GM18909 (cell line): ENCODE results near the gene AASS.
"Not testable (repeated sequence)": the region's sequence is repeated elsewhere in the genome, so short reads cannot be mapped to it uniquely, and the experiment has no call there.

Experiments
- ATAC-seq: cut with Tn5 transposase; IDR thresholded peaks from one replicate; pipeline ENCODE4 v1.9.1; 2021; ENCODE audit warnings: mild to moderate bottlenecking; ENCODE audit not compliant: unreplicated experiment, poor library complexity

Gene AASS

DNA sequence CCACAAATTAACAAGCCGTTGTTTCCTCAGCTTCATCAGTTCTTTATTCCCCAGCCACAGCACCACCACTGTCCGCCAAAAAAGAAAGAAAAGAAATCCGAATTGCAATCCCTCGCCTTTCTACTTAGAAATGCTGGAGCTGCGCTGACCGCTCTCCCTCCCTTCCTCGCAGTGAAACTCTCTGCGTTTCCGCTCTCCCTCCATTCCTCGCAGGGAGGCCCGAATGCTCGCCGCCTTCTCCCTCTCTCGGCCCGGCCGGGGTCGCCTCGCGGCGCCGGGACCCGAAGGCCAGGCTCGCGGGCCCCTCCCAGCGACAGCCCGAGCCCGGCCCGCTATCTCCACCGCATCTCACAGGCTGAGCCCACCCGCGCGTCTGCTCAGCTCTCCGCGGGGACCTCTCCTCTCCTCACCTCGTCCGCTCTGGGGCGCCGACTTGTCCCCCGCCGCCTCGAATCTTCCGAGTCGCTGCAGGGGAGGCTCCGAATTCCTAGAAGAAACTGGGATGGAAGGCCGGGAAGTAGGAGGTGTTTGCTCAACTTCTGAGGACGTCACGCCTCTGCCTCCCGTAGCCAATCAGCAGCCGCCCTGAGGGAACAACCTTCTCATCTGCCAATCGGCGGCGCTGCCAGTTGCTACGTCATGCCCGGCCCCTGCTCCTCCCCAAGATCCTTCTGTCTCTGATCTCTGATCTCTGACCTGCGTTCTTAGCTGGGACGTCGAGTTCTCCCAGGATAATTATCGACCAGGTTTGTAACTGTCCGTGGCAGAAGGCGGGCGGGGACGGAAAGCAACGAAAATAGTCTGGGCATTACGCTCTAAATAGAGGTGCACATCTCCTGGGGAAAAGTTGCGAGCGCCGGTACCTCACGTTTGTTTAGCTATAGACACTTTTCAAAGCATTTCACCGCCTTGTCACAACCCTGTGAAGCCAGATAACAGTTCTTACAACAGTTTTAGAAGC, at the start of gene AASS:
TSS of gene AASS (minus strand) at position 499 of the 961 bp plus-strand sequence. CDS start 10,523 bp downstream, outside the sequence.
- ATAC-seq = peak; percentile 100

- no peak for ATAC-seq
These were observed 44.7 kb upstream of the AASS start for GRCh38 chr7:122188785-122189184.

DNA sequence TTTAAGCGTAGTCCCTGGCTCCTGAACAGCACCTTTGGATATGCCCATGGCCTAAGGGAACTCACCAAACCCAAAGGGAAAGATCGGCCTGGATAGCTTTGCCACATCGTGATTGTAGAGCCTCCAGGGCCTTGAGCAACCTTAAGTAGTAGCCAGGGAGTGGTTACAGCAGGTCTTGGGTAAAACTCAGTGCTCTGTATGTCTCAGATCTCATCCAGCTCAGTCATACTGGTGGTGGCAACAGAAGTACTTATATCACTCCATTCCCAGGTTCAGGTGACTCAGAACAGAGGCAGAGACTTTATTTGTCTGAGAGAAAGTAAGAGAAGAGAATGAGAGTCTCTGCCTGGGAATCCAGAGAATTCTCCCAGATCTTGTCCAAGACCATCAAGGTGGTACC, 39.1 kb upstream of the AASS start:
- ATAC-seq = no peak

DNA sequence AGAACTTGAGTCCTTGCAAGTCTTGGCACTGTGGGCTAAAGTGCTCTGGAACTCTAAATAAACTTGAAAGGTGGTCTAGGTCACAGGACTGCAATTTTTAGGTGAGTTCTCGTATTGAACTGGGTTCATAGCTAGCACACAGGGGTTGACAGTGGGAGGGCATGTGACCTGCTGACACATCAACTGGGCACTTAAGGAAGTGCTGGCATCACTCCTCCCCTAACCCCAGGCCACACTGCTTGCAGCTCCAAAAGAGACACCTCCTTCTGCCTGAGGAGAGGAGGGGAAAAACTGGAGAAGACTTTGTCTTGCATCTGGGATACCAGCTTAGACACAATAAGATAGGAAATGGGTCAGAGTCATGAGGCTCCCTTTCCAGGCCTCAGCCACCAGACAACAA, 38.0 kb upstream of the AASS start:
- ATAC-seq = no peak

- not testable (repeated sequence) for ATAC-seq
These were observed 28.1 kb upstream of the AASS start for GRCh38 chr7:122172144-122172543.

GRCh38 chr7:122166740-122167139, 22.7 kb upstream of the AASS start:
- ATAC-seq = no peak

- no peak for ATAC-seq
These were observed 22.2 kb upstream of the AASS start for GRCh38 chr7:122166275-122166674.

GRCh38 chr7:122161628-122162027, 17.6 kb upstream of the AASS start:
- no peak for ATAC-seq

DNA sequence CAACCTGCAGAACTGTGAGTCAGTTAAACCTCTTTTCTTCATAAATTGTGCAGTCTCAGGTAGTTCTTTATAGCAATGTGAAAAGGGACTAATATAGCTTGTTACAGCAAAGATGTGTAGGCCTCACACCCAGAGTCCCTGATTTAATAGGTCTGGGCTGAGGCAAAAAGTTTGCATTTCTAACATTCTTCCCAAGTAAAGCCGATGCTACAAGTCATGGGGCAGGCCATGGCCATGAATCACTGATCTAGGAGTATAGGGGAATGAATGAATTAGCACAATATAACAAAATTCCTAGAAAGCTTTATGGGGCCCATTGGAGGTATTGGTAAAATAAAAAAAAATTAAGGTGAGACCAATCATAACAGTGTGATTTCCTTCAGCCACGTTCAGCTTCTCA, 11.5 kb upstream of the AASS start:
- no peak for ATAC-seq

DNA sequence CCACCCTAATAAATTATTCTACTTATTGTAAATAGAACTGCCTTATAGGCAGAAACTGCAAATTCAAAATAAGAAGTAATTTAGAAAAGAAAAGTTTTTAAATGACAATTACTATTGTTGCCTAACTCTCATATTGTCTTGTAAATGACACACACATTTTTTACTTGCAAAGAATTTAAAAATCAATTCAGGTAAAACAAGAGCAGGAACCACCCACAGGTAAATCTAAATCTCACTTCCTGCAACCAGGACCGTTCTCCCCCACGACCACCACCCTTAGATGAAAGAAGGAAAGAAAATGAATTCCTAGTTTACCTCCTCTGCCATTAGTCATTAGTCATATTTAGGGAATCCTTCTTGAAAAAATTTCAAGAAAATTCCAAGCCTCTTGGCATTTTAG, 4.8 kb upstream of the AASS start:
- no peak for ATAC-seq

GRCh38 chr7:122148081-122148480, 4.0 kb upstream of the AASS start:
- no peak for ATAC-seq

DNA sequence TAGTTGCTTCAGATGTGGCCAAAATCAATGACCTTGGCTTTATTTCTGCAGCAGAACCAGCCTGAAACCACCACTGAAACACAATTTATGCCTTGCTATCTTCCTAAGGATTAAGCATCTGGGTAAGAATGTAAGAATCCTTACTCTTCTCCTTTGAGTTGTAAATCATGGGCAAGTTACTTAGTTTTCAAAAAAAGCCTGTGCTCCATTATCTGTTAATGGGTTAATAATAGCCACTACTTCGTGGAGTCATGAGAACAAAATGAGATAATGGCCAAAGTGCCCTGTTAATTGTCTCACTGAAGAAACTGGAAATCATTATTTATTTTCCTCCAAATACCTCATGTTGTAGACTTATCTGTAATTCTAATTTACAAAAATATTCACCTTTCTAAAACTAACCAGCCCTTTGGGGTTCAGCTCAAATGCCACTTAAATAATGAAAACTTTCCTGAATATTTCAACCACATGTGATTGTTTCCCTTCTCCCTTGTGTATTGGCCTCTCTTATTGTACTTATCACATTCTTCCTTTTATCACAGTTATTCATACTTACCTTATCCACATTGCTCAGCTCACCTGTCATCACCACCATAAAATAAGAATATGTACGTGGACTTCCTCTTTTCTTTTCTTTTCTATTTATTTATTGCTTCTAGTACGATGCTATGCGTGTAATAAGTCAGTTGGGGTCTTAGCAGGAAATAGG, 2.0 kb upstream of the AASS start:
- no peak for ATAC-seq

DNA sequence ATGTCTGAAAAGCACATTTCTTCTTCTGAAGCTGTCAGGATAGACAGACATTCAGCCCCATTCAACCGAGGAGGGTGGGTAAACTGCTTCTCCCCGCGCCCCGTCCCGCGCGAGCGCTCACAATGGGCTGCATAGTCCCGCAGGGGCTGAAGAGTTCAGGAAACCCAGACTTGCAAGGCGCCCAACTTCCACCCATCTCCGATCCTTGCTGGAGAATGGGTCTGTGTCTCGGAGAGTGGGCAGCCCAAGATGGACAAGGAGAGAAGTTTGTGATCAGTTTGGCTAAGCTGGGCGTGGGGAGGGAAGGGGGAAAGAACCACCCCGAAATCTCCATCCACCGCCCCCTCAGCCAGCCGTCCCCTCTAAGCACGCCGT, 686 bp downstream of the AASS start:
- peak; percentile 6 for ATAC-seq

DNA sequence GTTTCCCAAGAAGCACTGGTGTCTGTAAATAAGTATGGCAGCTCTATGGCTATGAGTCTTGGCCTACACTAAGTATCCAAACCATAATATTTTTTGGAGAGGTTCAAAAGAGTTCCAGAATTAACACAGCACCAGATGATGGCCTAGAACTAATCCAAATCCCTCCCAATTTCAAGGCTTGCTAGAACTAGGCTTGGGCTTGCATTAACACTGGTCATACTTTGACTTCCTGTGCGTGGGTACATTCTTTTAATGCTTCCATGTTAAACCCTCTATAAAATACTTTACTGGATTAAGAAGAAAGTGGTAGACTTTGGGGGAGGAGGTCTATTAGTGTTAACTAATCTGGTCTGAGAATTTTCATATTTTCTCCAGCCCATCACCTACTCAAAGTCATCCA, 3.1 kb downstream of the AASS start:
- ATAC-seq = no peak

DNA sequence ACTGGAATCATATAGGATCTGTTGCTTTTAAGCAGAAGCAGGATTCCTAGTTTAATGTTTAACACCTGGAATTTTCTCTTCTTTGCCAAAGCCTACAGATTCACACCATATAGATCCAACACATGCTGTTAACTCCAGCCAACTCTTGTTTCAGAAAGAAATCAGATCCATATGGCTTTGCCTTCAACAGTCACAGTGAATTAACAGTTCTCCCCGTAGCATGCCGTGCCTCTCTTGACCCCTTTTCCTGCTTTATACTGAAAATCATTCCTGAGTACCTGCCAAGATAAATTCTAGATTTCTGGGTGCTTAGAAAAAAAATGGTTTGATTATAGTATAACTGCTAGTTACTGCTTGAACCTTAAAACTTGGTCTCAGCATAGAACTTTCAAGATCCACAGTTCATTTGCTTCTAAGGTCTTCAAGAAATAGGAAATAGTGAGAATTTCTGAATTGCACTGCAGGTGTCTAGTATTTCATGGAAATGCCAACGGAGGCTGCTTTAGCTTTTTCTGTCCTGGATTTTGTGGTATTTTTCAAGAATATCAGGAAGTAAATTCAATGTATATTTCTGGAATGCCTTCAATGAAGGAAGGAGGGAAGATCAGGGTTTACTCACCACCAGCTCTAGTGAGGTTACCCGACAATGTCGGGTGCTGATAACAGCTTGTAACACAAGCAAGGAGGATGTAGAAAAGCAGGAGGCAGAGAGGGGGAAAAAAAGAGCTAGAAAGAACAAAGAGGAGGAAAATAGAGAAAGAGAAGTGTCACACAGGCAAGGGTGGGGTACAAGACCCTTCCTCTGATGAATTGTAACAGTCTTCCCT, 6.6 kb downstream of the AASS start:
- ATAC-seq = no peak

DNA sequence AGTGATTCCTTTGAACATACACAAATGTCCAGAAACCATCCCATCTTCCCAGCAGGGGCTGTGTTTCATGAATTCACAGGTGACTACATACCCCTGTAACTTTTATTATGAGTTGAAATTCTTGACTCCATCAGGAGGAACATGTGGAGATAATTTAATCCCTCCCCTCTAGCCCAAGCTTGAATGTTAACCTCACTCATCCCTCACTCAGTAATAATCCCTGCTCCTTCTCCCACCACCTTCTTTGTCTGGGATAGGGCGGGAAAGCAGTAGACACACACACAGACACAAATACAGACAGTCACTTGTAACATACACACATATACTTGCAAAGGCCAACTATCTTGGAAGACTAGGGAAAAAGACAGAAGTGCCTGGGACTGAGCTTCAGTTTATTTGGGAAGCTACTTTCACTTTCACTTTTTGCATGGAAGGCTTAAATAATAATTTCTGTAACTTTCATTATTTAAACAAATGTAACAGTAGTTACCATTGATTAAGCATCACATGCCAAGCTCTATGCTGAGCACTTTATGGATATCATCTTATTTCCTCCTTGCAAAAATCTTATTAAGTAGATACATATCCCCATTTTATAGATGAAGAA, 7.3 kb downstream of the AASS start:
- ATAC-seq = no peak

DNA sequence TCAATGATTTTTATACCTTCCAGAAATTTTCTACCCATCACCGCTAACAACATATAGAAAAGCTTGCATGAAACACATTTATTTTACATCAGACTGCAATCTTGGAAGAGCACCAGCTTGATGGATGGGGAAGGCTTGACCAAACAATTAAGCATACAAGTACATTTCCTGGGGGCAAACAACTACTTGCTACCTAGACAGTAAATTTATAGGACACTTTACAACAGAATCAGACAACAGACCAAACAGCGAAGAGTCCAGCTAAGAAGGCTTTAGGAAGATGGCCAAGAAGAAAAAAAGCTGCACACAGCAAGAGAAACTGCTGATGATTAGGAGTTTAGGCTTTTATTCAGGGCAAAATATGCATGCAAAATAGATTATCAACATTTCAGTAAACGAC, 8.0 kb downstream of the AASS start:
- ATAC-seq = no peak

GRCh38 chr7:122135275-122135674, 8.8 kb downstream of the AASS start:
- no peak for ATAC-seq

DNA sequence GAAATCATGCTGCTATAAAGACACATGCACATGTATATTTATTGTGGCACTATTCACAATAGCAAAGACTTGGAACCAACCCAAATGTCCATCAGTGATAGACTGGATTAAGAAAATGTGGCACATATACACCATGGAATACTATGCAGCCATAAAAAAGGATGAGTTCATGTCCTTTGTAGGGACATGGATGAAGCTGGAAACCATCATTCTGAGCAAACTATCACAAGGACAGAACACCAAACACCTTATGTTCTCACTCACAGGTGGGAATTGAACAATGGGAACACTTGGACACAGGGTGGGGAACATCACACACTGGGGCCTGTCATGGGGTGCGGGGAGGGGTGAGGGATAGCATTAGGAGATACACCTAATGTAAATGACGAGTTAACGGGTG, 9.3 kb downstream of the AASS start:
- not testable (repeated sequence) for ATAC-seq

- ATAC-seq = no peak
These were observed 10.6 kb downstream of the AASS start for GRCh38 chr7:122133477-122133876.
